SK-N-SH treated with all-trans-retinoic acid at 6 μM for 48 hours (cell line): Measurements from ENCODE around the gene SIRPA.

Experiments used
- ARNTL ChIP-seq: fragments of 450-650 bp; formaldehyde crosslinking; IDR thresholded peaks from 2 replicates; pipeline ENCODE4 v1.5.0; 2020; ENCODE audit warnings: low read depth, mild to moderate bottlenecking, moderate library complexity, borderline replicate concordance
- GLIS3 ChIP-seq: fragments of 250-450 bp; sonication (Bioruptor Pico); IDR thresholded peaks from 2 replicates; pipeline ENCODE4 v1.5.0; 2020; ENCODE audit warnings: mild to moderate bottlenecking, moderate library complexity
- RARB ChIP-seq: fragments of 250-450 bp; sonication (Bioruptor Pico); IDR thresholded peaks from 2 replicates; pipeline ENCODE4 v1.8.0; 2021; ENCODE audit warnings: mild to moderate bottlenecking, moderate library complexity
- TCF4 ChIP-seq: fragments of 250-450 bp; sonication (Bioruptor Pico); IDR thresholded peaks from 2 replicates; pipeline ENCODE4 v1.8.0; 2021; ENCODE audit warnings: mild to moderate bottlenecking, moderate library complexity, borderline replicate concordance
- ZFP3 ChIP-seq: fragments of 250-450 bp; sonication (Bioruptor Pico); IDR thresholded peaks from 2 replicates; pipeline ENCODE4 v1.5.0; 2020; ENCODE audit warnings: mild to moderate bottlenecking, moderate library complexity
- ZNF70 ChIP-seq: fragments of 450-650 bp; formaldehyde crosslinking; IDR thresholded peaks from 2 replicates; pipeline ENCODE4 v1.5.0; 2020; ENCODE audit warnings: mild to moderate bottlenecking, moderate library complexity
- TF ChIP-seq, protein P1 (sequence below): fragments of 250-450 bp; sonication (Bioruptor Pico); IDR thresholded peaks from 2 replicates; pipeline ENCODE4 v1.8.0; 2020; ENCODE audit warnings: mild to moderate bottlenecking, moderate library complexity, borderline replicate concordance

- TF ChIP-seq ARNTL (CRISPR knock-in tag): no peak
- TF ChIP-seq, protein P1, sequence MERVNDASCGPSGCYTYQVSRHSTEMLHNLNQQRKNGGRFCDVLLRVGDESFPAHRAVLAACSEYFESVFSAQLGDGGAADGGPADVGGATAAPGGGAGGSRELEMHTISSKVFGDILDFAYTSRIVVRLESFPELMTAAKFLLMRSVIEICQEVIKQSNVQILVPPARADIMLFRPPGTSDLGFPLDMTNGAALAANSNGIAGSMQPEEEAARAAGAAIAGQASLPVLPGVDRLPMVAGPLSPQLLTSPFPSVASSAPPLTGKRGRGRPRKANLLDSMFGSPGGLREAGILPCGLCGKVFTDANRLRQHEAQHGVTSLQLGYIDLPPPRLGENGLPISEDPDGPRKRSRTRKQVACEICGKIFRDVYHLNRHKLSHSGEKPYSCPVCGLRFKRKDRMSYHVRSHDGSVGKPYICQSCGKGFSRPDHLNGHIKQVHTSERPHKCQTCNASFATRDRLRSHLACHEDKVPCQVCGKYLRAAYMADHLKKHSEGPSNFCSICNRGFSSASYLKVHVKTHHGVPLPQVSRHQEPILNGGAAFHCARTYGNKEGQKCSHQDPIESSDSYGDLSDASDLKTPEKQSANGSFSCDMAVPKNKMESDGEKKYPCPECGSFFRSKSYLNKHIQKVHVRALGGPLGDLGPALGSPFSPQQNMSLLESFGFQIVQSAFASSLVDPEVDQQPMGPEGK (CRISPR knock-in tag): no peak
- no peak for TF ChIP-seq TCF4 (CRISPR knock-in tag)
- TF ChIP-seq GLIS3 (CRISPR knock-in tag): no peak
- TF ChIP-seq ZFP3: no peak
- no peak for TF ChIP-seq RARB
- TF ChIP-seq ZNF70 (CRISPR knock-in tag): no peak
Measured at GRCh38 chr20:1885254-1885653, 10.0 kb upstream of the SIRPA start.
